Neural cell (in vitro differentiated cells): ENCODE measurements around the gene HSD17B2. TPM values are rescaled to one million over a fixed set of nuclear protein-coding genes. Genes with fewer than 3 reads are reported as not detected.

ENCODE experiments used
- H2AFZ ChIP-seq: fragments of 200-600, 300-800 bp; sonication (generic), shearing (Covaris generic); 2 replicates; pipeline ENCODE4 v1.6.0; 2014; ENCODE audit warnings: low read depth, mild to moderate bottlenecking, antibody characterized with exemption, low read length, moderate library complexity
- H3F3A ChIP-seq: fragments of 200-600 bp; shearing (Covaris generic); 2 replicates; pipeline ENCODE4 v1.6.1; 2016; ENCODE audit warnings: mild to moderate bottlenecking, moderate library complexity, mixed read lengths, antibody characterized with exemption, low read length; ENCODE audit not compliant: insufficient read depth, poor library complexity, severe bottlenecking
- H3K27ac ChIP-seq: fragments of 200-600, 300-800 bp; sonication (generic), shearing (Covaris generic); 2 replicates; pipeline ENCODE4 v1.5.1; 2014; ENCODE audit warnings: mild to moderate bottlenecking, low read length, moderate library complexity
- H3K27me3 ChIP-seq: fragments of 300-800, 200-600 bp; sonication (generic), shearing (Covaris generic); 2 replicates; pipeline ENCODE4 v1.6.0; 2014; ENCODE audit warnings: mild to moderate bottlenecking, low read depth, low read length, moderate library complexity; ENCODE audit not compliant: insufficient read depth
- H3K36me3 ChIP-seq: fragments of 300-800, 200-600 bp; sonication (generic), shearing (Covaris generic); 2 replicates; pipeline ENCODE4 v1.5.1; 2014; ENCODE audit warnings: mild to moderate bottlenecking, antibody characterized with exemption, low read length, moderate library complexity; ENCODE audit not compliant: insufficient read depth
- H3K4me2 ChIP-seq: fragments of 300-800, 200-600 bp; sonication (generic), shearing (Covaris generic); 2 replicates; pipeline ENCODE4 v1.6.0; 2014; ENCODE audit warnings: mild to moderate bottlenecking, low read length
- H3K4me3 ChIP-seq: fragments of 300-800, 200-600 bp; sonication (generic), shearing (Covaris generic); 2 replicates; pipeline ENCODE4 v1.5.1; 2014; ENCODE audit warnings: mild to moderate bottlenecking, low read length, moderate library complexity
- H3K79me2 ChIP-seq: fragments of 200-600 bp; shearing (Covaris generic); replicated peaks from 2 replicates; pipeline ENCODE4 v1.6.0; 2014; ENCODE audit warnings: mild to moderate bottlenecking, low read length, moderate library complexity; ENCODE audit not compliant: insufficient read depth
- H3K9ac ChIP-seq: fragments of 300-800, 200-600 bp; sonication (generic), shearing (Covaris generic); 2 replicates; pipeline ENCODE4 v1.6.1; 2016; ENCODE audit warnings: mild to moderate bottlenecking, low read length, mixed read lengths
- H3K9me2 ChIP-seq: fragments of 200-600 bp; shearing (Covaris generic); 2 replicates; pipeline ENCODE4 v1.6.1; 2016; ENCODE audit warnings: mild to moderate bottlenecking, low read length, mixed read lengths; ENCODE audit not compliant: insufficient read depth
- H3K9me3 ChIP-seq: fragments of 200-600, 300-800 bp; sonication (generic), shearing (Covaris generic); 2 replicates; pipeline ENCODE4 v1.6.1; 2016; ENCODE audit warnings: mild to moderate bottlenecking, mixed run types, low read length, moderate library complexity, mixed read lengths
- H4K20me1 ChIP-seq: fragments of 200-600 bp; shearing (Covaris generic); 2 replicates; pipeline ENCODE4 v1.6.1; 2016; ENCODE audit warnings: mild to moderate bottlenecking, mixed run types; ENCODE audit not compliant: insufficient read depth
- EP300 ChIP-seq: fragments of 450-650 bp; conservative IDR thresholded peaks from 2 replicates; pipeline ENCODE4 v1.6.1; 2014; ENCODE audit warnings: antibody characterized with exemption, mild to moderate bottlenecking, moderate library complexity; ENCODE audit not compliant: poor library complexity, severe bottlenecking
- EZH2 ChIP-seq: fragments of 200-600, 300-800 bp; shearing (Covaris generic), sonication (generic); IDR thresholded peaks from 2 replicates; pipeline ENCODE4 v1.6.1; 2014; ENCODE audit warnings: antibody characterized with exemption, low read length, borderline replicate concordance, mild to moderate bottlenecking; ENCODE audit not compliant: insufficient read depth, poor library complexity, severe bottlenecking
- MXI1 ChIP-seq: fragments of 450-650 bp; conservative IDR thresholded peaks from 2 replicates; pipeline ENCODE4 v1.6.1; 2014; ENCODE audit warnings: antibody characterized with exemption, mild to moderate bottlenecking; ENCODE audit not compliant: poor library complexity, severe bottlenecking
- POLR2AphosphoS5 ChIP-seq: IDR thresholded peaks from 2 replicates; pipeline ENCODE4 v1.6.1; 2012
- RAD21 ChIP-seq: fragments of 450-650 bp; conservative IDR thresholded peaks from 2 replicates; pipeline ENCODE4 v1.6.1; 2014; ENCODE audit warnings: antibody characterized with exemption, mild to moderate bottlenecking, moderate library complexity
- REST ChIP-seq: IDR thresholded peaks from 2 replicates; pipeline ENCODE4 v1.6.1; 2012; ENCODE audit warnings: borderline replicate concordance
- SMC3 ChIP-seq: fragments of 450-650 bp; conservative IDR thresholded peaks from 2 replicates; pipeline ENCODE4 v1.6.1; 2014; ENCODE audit warnings: antibody characterized with exemption, mild to moderate bottlenecking, moderate library complexity; ENCODE audit not compliant: poor library complexity
- TAF1 ChIP-seq: IDR thresholded peaks from 2 replicates; pipeline ENCODE4 v1.6.1; 2012; ENCODE audit warnings: low read depth
- polyA plus RNA-seq: library from polyadenylated mRNA; depleted of rRNA; stranded (reverse); fragments of >200 nt; gene quantifications from 2 replicates; pipeline ENCODE4 v1.2.3, GENCODE V29; 2014
- TF ChIP-seq, protein P1 (sequence below): fragments of 450-650 bp; IDR thresholded peaks from 2 replicates; pipeline ENCODE4 v1.5.1; 2014; ENCODE audit warnings: antibody characterized with exemption, mild to moderate bottlenecking, moderate library complexity; ENCODE audit not compliant: poor library complexity, severe bottlenecking

Gene HSD17B2
- polyA plus RNA-seq, 1 donor from 2014 or later, result not detected

DNA sequence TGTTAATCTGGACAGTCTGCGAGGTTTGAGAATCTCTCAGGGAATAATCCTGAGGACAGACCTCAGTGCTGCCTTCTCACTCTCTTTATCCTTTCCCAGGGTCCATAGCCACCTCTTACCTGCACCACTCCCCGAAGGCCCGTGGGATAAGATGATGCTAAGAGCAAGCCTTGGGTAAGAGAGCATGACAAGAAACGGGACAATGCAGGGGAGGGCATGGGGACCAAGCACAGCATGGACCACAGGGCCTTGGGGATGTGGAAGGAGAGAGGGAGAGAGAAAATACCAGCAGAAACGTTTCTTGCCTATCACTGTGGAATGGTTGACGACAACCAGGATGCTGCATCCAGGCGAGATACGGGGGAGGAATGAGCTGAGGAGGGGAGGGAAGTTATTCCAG lies 15.5 kb upstream of the HSD17B2 start:
- no peaks in the 10 kb centered on the region for H3K79me2 ChIP-seq
- H3F3A ChIP-seq, result no peaks in the 10 kb centered on the region
- no peak overlapping the region for H3K4me3 ChIP-seq
- no peak overlapping the region for H2AFZ ChIP-seq
- no peaks in the 10 kb centered on the region for H3K9me3 ChIP-seq
- H3K36me3 ChIP-seq, result no peaks in the 10 kb centered on the region
- H3K9ac ChIP-seq, result no peak overlapping the region
- H3K27me3 ChIP-seq, result no peaks in the 10 kb centered on the region
- no peak overlapping the region for H3K4me2 ChIP-seq
- H3K27ac ChIP-seq, result no peak overlapping the region
- no peak for TF ChIP-seq POLR2AphosphoS5
- TF ChIP-seq EP300, result no peak
- TF ChIP-seq, protein P1, sequence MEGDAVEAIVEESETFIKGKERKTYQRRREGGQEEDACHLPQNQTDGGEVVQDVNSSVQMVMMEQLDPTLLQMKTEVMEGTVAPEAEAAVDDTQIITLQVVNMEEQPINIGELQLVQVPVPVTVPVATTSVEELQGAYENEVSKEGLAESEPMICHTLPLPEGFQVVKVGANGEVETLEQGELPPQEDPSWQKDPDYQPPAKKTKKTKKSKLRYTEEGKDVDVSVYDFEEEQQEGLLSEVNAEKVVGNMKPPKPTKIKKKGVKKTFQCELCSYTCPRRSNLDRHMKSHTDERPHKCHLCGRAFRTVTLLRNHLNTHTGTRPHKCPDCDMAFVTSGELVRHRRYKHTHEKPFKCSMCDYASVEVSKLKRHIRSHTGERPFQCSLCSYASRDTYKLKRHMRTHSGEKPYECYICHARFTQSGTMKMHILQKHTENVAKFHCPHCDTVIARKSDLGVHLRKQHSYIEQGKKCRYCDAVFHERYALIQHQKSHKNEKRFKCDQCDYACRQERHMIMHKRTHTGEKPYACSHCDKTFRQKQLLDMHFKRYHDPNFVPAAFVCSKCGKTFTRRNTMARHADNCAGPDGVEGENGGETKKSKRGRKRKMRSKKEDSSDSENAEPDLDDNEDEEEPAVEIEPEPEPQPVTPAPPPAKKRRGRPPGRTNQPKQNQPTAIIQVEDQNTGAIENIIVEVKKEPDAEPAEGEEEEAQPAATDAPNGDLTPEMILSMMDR, result no peak
- TF ChIP-seq SMC3, result no peak
- no peak for TF ChIP-seq TAF1
- TF ChIP-seq MXI1, result no peak
- TF ChIP-seq RAD21, result no peak
- no peak for TF ChIP-seq EZH2
- TF ChIP-seq REST, result no peak
- H4K20me1 ChIP-seq, result no peaks in the 10 kb centered on the region
- H3K9me2 ChIP-seq, result no peaks in the 10 kb centered on the region

GRCh38 chr16:82020051-82020450 lies 15.0 kb upstream of the HSD17B2 start:
- Histone ChIP-seq H3F3A (no peaks in the 10 kb centered on the region), H3K36me3 (no peaks in the 10 kb centered on the region), H3K27me3 (no peaks in the 10 kb centered on the region), H3K4me2 (no peak overlapping the region), H4K20me1 (no peaks in the 10 kb centered on the region), H3K9me2 (no peaks in the 10 kb centered on the region), H3K4me3 (no peak overlapping the region), H3K9ac (no peak overlapping the region), H3K79me2 (no peaks in the 10 kb centered on the region), H2AFZ (no peak overlapping the region), H3K27ac (no peak overlapping the region), H3K9me3 (no peaks in the 10 kb centered on the region)
- TF ChIP-seq POLR2AphosphoS5 (no peak), EZH2 (no peak), MXI1 (no peak), TAF1 (no peak), REST (no peak), SMC3 (no peak), EP300 (no peak), RAD21 (no peak)
- TF ChIP-seq, protein P1, result no peak
